ENCODE measurements around the gene LYPD6B.

LYPD6B gene

DNA sequence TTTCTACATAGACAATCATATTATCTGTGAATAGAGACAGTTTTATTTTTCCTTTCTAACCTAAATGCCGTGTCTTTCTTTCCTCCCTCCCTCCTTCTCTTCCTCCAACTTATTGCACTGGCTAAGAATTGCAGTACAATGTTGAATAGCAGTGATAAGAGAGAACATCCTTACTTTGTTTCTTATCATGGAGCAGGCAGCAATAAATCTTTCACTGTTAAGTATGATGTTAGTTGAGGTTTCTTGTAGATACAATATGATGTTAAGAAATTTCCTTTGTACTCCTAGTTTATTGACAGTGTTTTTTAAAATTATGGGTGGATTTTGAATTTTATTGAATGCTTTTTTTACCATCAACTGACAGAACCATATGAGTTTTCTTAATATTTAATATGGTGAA, 6.0 kb downstream of the LYPD6B start:
- in situ Hi-C loops (cut with HindIII; ENCODE audit: low sequenced_read_pairs) = no loop called here
- H3K4me3 ChIP-seq (ENCODE audit: low read depth, low read length) = no peak overlapping the region
- TF ChIP-seq, protein P1, sequence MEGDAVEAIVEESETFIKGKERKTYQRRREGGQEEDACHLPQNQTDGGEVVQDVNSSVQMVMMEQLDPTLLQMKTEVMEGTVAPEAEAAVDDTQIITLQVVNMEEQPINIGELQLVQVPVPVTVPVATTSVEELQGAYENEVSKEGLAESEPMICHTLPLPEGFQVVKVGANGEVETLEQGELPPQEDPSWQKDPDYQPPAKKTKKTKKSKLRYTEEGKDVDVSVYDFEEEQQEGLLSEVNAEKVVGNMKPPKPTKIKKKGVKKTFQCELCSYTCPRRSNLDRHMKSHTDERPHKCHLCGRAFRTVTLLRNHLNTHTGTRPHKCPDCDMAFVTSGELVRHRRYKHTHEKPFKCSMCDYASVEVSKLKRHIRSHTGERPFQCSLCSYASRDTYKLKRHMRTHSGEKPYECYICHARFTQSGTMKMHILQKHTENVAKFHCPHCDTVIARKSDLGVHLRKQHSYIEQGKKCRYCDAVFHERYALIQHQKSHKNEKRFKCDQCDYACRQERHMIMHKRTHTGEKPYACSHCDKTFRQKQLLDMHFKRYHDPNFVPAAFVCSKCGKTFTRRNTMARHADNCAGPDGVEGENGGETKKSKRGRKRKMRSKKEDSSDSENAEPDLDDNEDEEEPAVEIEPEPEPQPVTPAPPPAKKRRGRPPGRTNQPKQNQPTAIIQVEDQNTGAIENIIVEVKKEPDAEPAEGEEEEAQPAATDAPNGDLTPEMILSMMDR (IDR thresholded peaks at IDR 0.05; ENCODE audit: low read depth, low read length, missing control alignments) = no peak
- DNase-seq (ENCODE audit: low read depth) = no peak

DNA sequence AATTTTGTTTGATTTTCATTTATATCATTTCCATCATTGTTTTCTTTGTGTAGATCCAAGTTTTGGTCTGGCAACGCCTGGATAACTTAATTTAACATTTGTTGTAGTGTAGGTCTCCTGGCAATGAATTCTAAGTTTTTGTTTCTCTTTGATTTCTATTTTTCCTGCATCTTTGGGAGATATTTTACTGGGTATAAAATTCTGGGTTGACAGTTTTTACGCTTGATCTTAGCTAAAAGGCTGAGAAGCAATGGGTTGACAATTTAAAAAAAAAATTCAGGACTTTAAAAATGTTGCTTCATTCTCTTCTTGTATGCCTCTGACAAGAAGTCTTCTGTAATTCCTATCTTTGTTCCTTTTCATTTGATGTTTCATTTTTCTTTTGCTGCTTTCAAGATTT, 8.6 kb downstream of the LYPD6B start:
- DNase-seq (ENCODE audit: low read depth) = no peak
- in situ Hi-C loops (cut with HindIII; ENCODE audit: low sequenced_read_pairs) = no loop called here
- no peak overlapping the region for H3K4me3 ChIP-seq (ENCODE audit: low read depth, low read length)
- TF ChIP-seq, protein P1 (IDR thresholded peaks at IDR 0.05; ENCODE audit: low read depth, low read length, missing control alignments) = no peak

GRCh38 chr2:149049142-149049541, 10.6 kb downstream of the LYPD6B start:
- H3K4me3 ChIP-seq (ENCODE audit: low read depth, low read length) = no peak overlapping the region
- DNase-seq (ENCODE audit: low read depth) = no peak
- in situ Hi-C loops (cut with HindIII; ENCODE audit: low sequenced_read_pairs) = no loop called here
- TF ChIP-seq, protein P1 (IDR thresholded peaks at IDR 0.05; ENCODE audit: low read depth, low read length, missing control alignments) = no peak

DNA sequence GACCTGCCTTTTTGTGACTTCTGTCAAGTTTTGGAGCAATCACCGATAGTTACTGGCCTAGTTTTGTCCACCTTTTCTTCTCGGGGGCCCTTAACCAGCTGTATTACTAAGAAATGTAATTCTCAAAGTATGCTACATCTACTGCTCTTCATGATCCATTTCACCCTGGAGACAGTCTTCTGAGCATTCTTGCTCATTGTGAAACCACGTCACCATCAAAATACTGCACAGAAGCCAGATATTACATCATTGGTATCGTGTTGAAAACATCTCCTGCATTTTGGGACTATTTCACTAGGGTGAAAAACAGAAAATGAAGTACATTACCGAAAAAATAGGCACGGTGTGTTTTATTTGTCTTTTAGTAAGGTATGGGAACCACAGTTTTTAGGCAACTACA, 11.7 kb downstream of the LYPD6B start:
- H3K4me3 ChIP-seq (ENCODE audit: low read depth, low read length) = no peak overlapping the region
- TF ChIP-seq, protein P1 (IDR thresholded peaks at IDR 0.05; ENCODE audit: low read depth, low read length, missing control alignments) = no peak
- DNase-seq (ENCODE audit: low read depth) = no peak
- in situ Hi-C loops (cut with HindIII; ENCODE audit: low sequenced_read_pairs) = no loop called here

DNA sequence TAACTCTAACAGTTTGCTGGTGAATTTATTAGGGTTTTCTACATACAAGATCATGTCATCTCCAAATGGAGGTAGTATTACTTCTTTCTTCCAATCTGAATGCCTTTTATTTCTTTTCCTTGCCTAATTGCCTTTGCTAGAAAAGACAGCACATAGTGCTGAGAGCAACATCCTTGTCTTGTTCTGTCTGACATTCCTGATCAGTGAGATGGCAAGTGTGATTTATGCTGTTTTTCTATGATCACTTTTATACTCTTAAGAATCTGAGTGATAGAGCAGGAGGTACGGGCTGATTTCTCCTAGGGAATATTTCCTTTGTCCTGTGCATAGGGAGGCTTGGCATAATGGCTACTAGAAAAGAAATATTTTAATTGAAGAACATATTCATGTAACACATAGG, 17.3 kb downstream of the LYPD6B start:
- TF ChIP-seq, protein P1 (IDR thresholded peaks at IDR 0.05; ENCODE audit: low read depth, low read length, missing control alignments) = no peak
- in situ Hi-C loops (cut with HindIII; ENCODE audit: low sequenced_read_pairs) = no loop called here
- DNase-seq (ENCODE audit: low read depth) = no peak
- no peak overlapping the region for H3K4me3 ChIP-seq (ENCODE audit: low read depth, low read length)

DNA sequence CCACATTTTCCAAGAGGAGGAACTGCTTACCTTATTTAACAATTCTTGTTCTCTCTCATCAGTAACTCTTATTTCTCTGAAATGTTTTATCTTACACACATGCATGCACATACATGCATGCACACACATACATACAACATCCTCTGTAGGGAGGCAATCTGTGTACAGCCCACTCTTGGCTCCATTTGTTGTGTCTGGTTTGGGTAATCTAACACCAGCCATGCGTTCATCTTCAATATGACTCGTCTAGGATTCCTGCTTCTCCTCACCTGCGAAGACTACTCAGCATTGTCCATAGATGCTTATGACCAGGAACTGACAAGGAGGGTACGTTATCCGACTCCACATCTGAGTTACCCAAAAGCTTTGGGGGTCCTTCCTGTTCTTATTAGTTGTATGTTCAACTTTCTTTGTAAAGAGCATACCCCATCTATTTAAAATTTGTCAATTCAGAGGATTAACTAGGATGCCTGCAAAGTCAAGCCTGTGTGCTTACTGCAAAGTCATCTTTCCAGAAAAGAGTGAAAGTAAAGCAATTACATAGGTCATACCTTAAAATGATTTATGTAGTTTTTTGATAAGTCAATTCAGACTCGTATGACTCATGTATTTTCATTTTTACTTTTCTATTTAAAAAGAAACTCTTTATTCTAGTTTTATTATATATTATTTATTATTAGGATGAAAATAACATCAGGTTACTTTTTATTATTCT, 18.2 kb downstream of the LYPD6B start:
- H3K4me3 ChIP-seq (ENCODE audit: low read depth, low read length) = no peak overlapping the region
- in situ Hi-C loops (cut with HindIII; ENCODE audit: low sequenced_read_pairs) = no loop called here
- TF ChIP-seq, protein P1 (IDR thresholded peaks at IDR 0.05; ENCODE audit: low read depth, low read length, missing control alignments) = no peak
- no peak for DNase-seq (ENCODE audit: low read depth)
